Measurements from ENCODE around the gene NFATC2.

NFATC2 gene

DNA sequence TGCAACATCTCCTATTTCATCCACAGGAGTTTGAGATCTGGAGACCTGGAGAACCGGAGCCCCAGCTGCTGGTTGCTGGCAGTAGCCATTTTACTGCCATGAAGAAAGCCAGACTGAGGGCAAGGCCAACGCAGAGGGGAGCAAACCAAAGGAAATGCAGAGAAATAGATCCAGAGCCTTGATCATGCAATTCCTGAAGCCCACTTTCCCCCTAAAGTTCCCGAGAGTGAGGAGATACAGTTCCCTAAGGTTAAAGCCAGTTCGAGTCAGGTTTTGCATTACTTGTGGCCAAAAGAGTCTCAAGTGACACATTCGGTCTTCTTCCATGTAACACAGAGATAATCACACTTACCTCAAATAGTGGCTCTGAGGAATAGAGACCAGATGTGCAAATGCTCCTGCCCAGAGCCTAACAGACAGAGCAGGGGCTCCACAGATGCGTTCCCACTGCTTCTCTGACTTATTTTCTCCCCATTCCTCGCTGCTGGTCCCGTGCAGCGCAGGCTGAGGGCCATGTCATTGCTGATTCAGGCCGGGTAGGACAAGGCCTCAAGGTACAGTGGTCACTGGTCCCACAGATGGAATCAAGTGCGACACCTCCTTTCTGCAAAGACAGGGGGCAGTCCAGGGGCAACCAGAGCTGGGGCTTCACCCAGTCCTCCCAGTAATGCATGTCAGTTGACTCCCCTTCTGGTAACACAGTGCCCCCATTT is 35.1 kb upstream of the NFATC2 start:
- Histone ChIP-seq H3K27me3 (ENCODE audit: insufficient read depth, poor library complexity, severe bottlenecking) (no peaks in the 10 kb centered on the region), H3K27ac (replicated peaks) (no peak overlapping the region), H3K4me3 (replicated peaks; ENCODE audit: insufficient read depth, low read length) (no peak overlapping the region)
- TF ChIP-seq GABPA (IDR thresholded peaks at IDR 0.05; ENCODE audit: low read depth) (no peak), SPI1 (IDR thresholded peaks at IDR 0.05; ENCODE audit: borderline replicate concordance, low read depth) (no peak), POLR2AphosphoS5 (IDR thresholded peaks at IDR 0.05; ENCODE audit: low read depth) (no peak)
- TF ChIP-seq, protein P1, sequence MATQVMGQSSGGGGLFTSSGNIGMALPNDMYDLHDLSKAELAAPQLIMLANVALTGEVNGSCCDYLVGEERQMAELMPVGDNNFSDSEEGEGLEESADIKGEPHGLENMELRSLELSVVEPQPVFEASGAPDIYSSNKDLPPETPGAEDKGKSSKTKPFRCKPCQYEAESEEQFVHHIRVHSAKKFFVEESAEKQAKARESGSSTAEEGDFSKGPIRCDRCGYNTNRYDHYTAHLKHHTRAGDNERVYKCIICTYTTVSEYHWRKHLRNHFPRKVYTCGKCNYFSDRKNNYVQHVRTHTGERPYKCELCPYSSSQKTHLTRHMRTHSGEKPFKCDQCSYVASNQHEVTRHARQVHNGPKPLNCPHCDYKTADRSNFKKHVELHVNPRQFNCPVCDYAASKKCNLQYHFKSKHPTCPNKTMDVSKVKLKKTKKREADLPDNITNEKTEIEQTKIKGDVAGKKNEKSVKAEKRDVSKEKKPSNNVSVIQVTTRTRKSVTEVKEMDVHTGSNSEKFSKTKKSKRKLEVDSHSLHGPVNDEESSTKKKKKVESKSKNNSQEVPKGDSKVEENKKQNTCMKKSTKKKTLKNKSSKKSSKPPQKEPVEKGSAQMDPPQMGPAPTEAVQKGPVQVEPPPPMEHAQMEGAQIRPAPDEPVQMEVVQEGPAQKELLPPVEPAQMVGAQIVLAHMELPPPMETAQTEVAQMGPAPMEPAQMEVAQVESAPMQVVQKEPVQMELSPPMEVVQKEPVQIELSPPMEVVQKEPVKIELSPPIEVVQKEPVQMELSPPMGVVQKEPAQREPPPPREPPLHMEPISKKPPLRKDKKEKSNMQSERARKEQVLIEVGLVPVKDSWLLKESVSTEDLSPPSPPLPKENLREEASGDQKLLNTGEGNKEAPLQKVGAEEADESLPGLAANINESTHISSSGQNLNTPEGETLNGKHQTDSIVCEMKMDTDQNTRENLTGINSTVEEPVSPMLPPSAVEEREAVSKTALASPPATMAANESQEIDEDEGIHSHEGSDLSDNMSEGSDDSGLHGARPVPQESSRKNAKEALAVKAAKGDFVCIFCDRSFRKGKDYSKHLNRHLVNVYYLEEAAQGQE (IDR thresholded peaks at IDR 0.05; ENCODE audit: insufficient replicate concordance, low read depth) = no peak
- TF ChIP-seq, protein P2, sequence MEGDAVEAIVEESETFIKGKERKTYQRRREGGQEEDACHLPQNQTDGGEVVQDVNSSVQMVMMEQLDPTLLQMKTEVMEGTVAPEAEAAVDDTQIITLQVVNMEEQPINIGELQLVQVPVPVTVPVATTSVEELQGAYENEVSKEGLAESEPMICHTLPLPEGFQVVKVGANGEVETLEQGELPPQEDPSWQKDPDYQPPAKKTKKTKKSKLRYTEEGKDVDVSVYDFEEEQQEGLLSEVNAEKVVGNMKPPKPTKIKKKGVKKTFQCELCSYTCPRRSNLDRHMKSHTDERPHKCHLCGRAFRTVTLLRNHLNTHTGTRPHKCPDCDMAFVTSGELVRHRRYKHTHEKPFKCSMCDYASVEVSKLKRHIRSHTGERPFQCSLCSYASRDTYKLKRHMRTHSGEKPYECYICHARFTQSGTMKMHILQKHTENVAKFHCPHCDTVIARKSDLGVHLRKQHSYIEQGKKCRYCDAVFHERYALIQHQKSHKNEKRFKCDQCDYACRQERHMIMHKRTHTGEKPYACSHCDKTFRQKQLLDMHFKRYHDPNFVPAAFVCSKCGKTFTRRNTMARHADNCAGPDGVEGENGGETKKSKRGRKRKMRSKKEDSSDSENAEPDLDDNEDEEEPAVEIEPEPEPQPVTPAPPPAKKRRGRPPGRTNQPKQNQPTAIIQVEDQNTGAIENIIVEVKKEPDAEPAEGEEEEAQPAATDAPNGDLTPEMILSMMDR (IDR thresholded peaks at IDR 0.05; ENCODE audit: insufficient read depth, low read length) = no peak
- DNase-seq (ENCODE audit: low read depth in 1 of 2, low spot score in 1 of 2) = no peak

DNA sequence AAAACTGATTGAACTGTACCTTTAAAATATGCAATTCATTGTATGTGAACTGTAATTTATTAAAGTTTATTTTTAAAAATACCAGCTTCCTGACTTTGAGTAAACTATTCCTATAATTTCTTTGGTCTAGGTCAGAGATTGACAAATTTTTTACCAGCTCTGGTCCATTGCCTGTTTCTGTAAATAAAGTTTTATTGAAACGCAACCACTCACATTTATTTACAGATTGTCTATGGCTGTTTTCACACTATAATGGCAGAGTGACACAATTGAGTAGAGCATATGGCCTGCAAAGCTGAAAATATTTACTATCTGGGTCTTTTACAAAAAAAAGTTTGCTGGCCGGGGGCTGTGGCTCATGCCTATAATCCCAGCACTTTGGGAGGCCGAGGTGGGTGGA is 33.0 kb upstream of the NFATC2 start:
- no peak overlapping the region for H3K4me3 ChIP-seq (replicated peaks; ENCODE audit: insufficient read depth, low read length)
- H3K27me3 ChIP-seq (ENCODE audit: insufficient read depth, poor library complexity, severe bottlenecking) = no peaks in the 10 kb centered on the region
- no peak for DNase-seq (ENCODE audit: low read depth in 1 of 2, low spot score in 1 of 2)
- H3K27ac ChIP-seq (replicated peaks) = no peak overlapping the region
- TF ChIP-seq POLR2AphosphoS5 (IDR thresholded peaks at IDR 0.05; ENCODE audit: low read depth) (no peak), SPI1 (IDR thresholded peaks at IDR 0.05; ENCODE audit: borderline replicate concordance, low read depth) (no peak), GABPA (IDR thresholded peaks at IDR 0.05; ENCODE audit: low read depth) (no peak)
- TF ChIP-seq, protein P2 (IDR thresholded peaks at IDR 0.05; ENCODE audit: insufficient read depth, low read length) = no peak
- TF ChIP-seq, protein P1 (IDR thresholded peaks at IDR 0.05; ENCODE audit: insufficient replicate concordance, low read depth) = no peak

DNA sequence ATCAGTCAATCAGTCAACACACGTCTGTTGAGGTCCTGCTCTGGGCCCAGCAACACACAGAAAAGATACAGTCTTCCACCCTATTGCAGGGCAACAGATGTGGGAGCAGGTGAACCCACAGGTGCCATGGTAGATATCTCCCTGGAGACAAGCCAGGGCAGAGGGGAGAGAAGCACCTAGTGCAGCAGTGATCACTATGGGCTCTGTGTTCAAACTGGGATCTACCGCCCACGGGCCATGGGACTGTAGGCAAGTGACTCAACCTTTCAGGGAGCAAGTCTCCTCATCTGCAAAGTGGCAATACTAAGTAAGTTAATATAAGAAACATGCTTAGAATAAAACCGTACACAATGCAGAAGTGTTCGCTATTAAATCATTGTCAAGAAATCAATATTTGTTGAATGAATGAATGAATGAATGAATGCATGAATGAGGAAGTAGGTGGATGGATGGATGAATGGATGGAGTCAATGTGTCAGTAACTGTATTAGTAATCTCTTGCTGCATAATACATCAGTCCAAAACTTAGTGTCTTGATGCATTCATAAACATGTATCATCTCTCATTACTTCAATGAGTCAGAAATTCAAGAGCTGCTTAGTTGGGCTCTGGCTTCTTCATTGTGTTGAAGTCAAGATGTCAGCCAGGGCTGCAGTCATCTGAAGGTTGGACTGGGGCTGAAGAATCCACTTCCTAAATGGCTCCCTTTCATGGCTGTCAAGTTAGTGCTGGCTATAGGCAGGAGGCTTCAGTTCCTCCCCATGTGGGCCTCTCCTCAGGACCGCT is 31.9 kb upstream of the NFATC2 start:
- Histone ChIP-seq H3K27me3 (ENCODE audit: insufficient read depth, poor library complexity, severe bottlenecking) (no peaks in the 10 kb centered on the region), H3K27ac (replicated peaks) (no peak overlapping the region), H3K4me3 (replicated peaks; ENCODE audit: insufficient read depth, low read length) (no peak overlapping the region)
- DNase-seq (ENCODE audit: low read depth in 1 of 2, low spot score in 1 of 2) = no peak
- TF ChIP-seq POLR2AphosphoS5 (IDR thresholded peaks at IDR 0.05; ENCODE audit: low read depth) = no peak
- TF ChIP-seq, protein P1 (IDR thresholded peaks at IDR 0.05; ENCODE audit: insufficient replicate concordance, low read depth) = no peak
- TF ChIP-seq, protein P2 (IDR thresholded peaks at IDR 0.05; ENCODE audit: insufficient read depth, low read length) = no peak
- no peak for TF ChIP-seq GABPA (IDR thresholded peaks at IDR 0.05; ENCODE audit: low read depth)
- TF ChIP-seq SPI1 (IDR thresholded peaks at IDR 0.05; ENCODE audit: borderline replicate concordance, low read depth) = no peak

Measured in HL-60 (cell line).